Neuronal stem cell (in vitro differentiated cells): Measurements from ENCODE around the gene LHFPL2.

ENCODE experiments used
- DNase-seq: peaks from one replicate; pipeline ENCODE4 v3.0.0-alpha.2; 2013; ENCODE audit warnings: low spot score
- H2AFZ ChIP-seq: one replicate; pipeline ENCODE4 v1.6.1; 2013; ENCODE audit warnings: mild to moderate bottlenecking, low read length, inconsistent platforms
- H2AK5ac ChIP-seq: 2 replicates; pipeline ENCODE4 v1.6.1; 2013; ENCODE audit warnings: low read depth, mild to moderate bottlenecking, inconsistent platforms, low read length, moderate library complexity, mixed read lengths
- H2BK120ac ChIP-seq: 2 replicates; pipeline ENCODE4 v1.6.1; 2013; ENCODE audit warnings: low read depth, mild to moderate bottlenecking, inconsistent platforms, low read length, moderate library complexity, mixed read lengths
- H2BK12ac ChIP-seq: one replicate; pipeline ENCODE4 v1.6.1; 2013; ENCODE audit warnings: low read length, inconsistent platforms
- H2BK15ac ChIP-seq: 2 replicates; pipeline ENCODE4 v1.6.1; 2013; ENCODE audit warnings: mild to moderate bottlenecking, low read length, inconsistent platforms, mixed read lengths
- H2BK5ac ChIP-seq: one replicate; pipeline ENCODE4 v1.6.1; 2013; ENCODE audit warnings: inconsistent platforms, mild to moderate bottlenecking, low read length, moderate library complexity
- H3K14ac ChIP-seq: one replicate; pipeline ENCODE4 v1.6.1; 2013; ENCODE audit warnings: low read length, inconsistent platforms
- H3K18ac ChIP-seq: 2 replicates; pipeline ENCODE4 v1.6.1; 2013; ENCODE audit warnings: low read length, inconsistent platforms
- H3K23ac ChIP-seq: 2 replicates; pipeline ENCODE4 v1.6.1; 2013; ENCODE audit warnings: low read depth, mild to moderate bottlenecking, mixed read lengths, low read length, inconsistent platforms; ENCODE audit not compliant: poor library complexity
- H3K27ac ChIP-seq: replicated peaks from 3 replicates; pipeline ENCODE4 v1.5.1; 2013; ENCODE audit warnings: low read length, inconsistent platforms
- H3K27me3 ChIP-seq, 3 experiments: 2 replicates each; pipeline ENCODE4 v1.6.1; 2013; ENCODE audit warnings: low read length in 3 of 3, mild to moderate bottlenecking in 2 of 3, inconsistent platforms in 1 of 3, low read depth in 1 of 3, mixed read lengths in 1 of 3, moderate library complexity in 1 of 3; ENCODE audit not compliant: control insufficient read depth in 3 of 3, insufficient read depth in 3 of 3
- H3K36me3 ChIP-seq, 2 donors: replicated peaks in 1 of 2; 2 replicates each; pipeline ENCODE4 v1.6.1; 2013; ENCODE audit warnings: low read length in 2 of 2; ENCODE audit not compliant: control insufficient read depth in 2 of 2, insufficient read depth in 2 of 2
- H3K4ac ChIP-seq: 2 replicates; pipeline ENCODE4 v1.6.1; 2013; ENCODE audit warnings: inconsistent platforms, mild to moderate bottlenecking, low read length, moderate library complexity
- H3K4me1 ChIP-seq, 2 donors: 1 replicate in 1 of 2; 2 replicates in 1 of 2; pipeline ENCODE4 v1.6.1; 2013; ENCODE audit warnings: low read length in 2 of 2, low read depth in 1 of 2; ENCODE audit not compliant: control insufficient read depth in 2 of 2, insufficient read depth in 1 of 2
- H3K4me2 ChIP-seq: one replicate; pipeline ENCODE4 v1.6.1; 2013; ENCODE audit warnings: mild to moderate bottlenecking, low read length, inconsistent platforms; ENCODE audit not compliant: insufficient read depth, poor library complexity, severe bottlenecking
- H3K4me3 ChIP-seq, 2 donors: 2 replicates each; pipeline ENCODE4 v1.5.1; 2013; ENCODE audit warnings: low read length in 2 of 2, mild to moderate bottlenecking in 2 of 2, inconsistent platforms in 1 of 2, moderate library complexity in 1 of 2
- H3K79me1 ChIP-seq: one replicate; pipeline ENCODE4 v1.6.1; 2013; ENCODE audit warnings: low read depth, mild to moderate bottlenecking, inconsistent platforms, low read length, moderate library complexity
- H3K9ac ChIP-seq: one replicate; pipeline ENCODE4 v1.6.1; 2013; ENCODE audit warnings: mild to moderate bottlenecking, low read depth, low read length, inconsistent platforms; ENCODE audit not compliant: poor library complexity
- H3K9me3 ChIP-seq, 2 donors: replicated peaks in 1 of 2; 2 replicates each; pipeline versions ENCODE3 to v1.6.1; 2013; ENCODE audit warnings: low read length in 2 of 2, mild to moderate bottlenecking in 2 of 2, inconsistent platforms in 1 of 2, low read depth in 1 of 2, mixed read lengths in 1 of 2, moderate library complexity in 1 of 2; ENCODE audit not compliant: control insufficient read depth in 2 of 2, insufficient read depth in 1 of 2
- H4K8ac ChIP-seq: one replicate; pipeline ENCODE4 v1.6.1; 2013; ENCODE audit warnings: low read depth, mild to moderate bottlenecking, inconsistent platforms, low read length, moderate library complexity
- H4K91ac ChIP-seq: one replicate; pipeline ENCODE4 v1.6.1; 2013; ENCODE audit warnings: low read length, low read depth, mild to moderate bottlenecking, inconsistent platforms; ENCODE audit not compliant: poor library complexity
- WGBS, 2 donors: extraction: QIAGEN DNeasy Blood & Tissue Kit; methylation state at CpG; one replicate each; pipeline ENCODE4 v1.1.7; 2013; ENCODE audit warnings: missing lambda C conversion rate in 2 of 2, mixed read lengths in 1 of 2; ENCODE audit not compliant: insufficient read length in 2 of 2, insufficient replicate concordance in 1 of 2; ENCODE audit errors: extremely low coverage in 2 of 2; 5-methylcytosine and 5-hydroxymethylcytosine counted together

The LHFPL2 gene

GRCh38 chr5:78509884-78510769, 138.4 kb downstream of the LHFPL2 start:
- no peak for DNase-seq
- H3K9me3 ChIP-seq = peaks cover 2% of the 10 kb centered on the region in 2 donors
- WGBS, 2 donors = no CpG with 5 or more reads among the region's 61 CpGs
- H3K4me1 ChIP-seq = peaks cover 9 to 30% of the 10 kb centered on the region in 2 donors
- H2BK120ac ChIP-seq = no peak overlapping the region
- H3K4ac ChIP-seq = no peak overlapping the region
- no peak overlapping the region for H2BK12ac ChIP-seq
- H2AFZ ChIP-seq = no peak overlapping the region
- peak overlapping the region; percentile 23 for H3K14ac ChIP-seq
- H3K36me3 ChIP-seq = no peaks in the 10 kb centered on the region
- H3K4me2 ChIP-seq = peak overlapping the region; percentile 51
- no peaks in the 10 kb centered on the region for H3K27me3 ChIP-seq
- peak overlapping the region; percentile 8 for H2BK15ac ChIP-seq
- peak overlapping the region; percentile 36 for H3K23ac ChIP-seq
- peak overlapping the region; percentile 50 for H3K9ac ChIP-seq
- peak overlapping the region in 1 of 2 donors; percentile 58 for H3K4me3 ChIP-seq
- no peak overlapping the region for H4K91ac ChIP-seq
- H3K27ac ChIP-seq = no peak overlapping the region
- H2AK5ac ChIP-seq = peak overlapping the region; percentile 76
- H4K8ac ChIP-seq = peak overlapping the region; percentile 56
- peak overlapping the region; percentile 46 for H3K18ac ChIP-seq
- peaks cover 1% of the 10 kb centered on the region for H3K79me1 ChIP-seq
- H2BK5ac ChIP-seq = no peak overlapping the region

- no CpG with 5 or more reads among the region's 18 CpGs for WGBS, 2 donors
- Histone ChIP-seq H3K23ac (peak overlapping the region; percentile 36), H4K91ac (no peak overlapping the region), H3K18ac (no peak overlapping the region), H2BK15ac (peak overlapping the region; percentile 8), H2AK5ac (peak overlapping the region; percentile 76), H3K4me3 (no peak overlapping the region), H3K9me3 (peaks cover 2% of the 10 kb centered on the region in 2 donors), H2AFZ (no peak overlapping the region), H3K27ac (no peak overlapping the region), H3K27me3 (no peaks in the 10 kb centered on the region), H3K4me2 (no peak overlapping the region), H3K36me3 (no peaks in the 10 kb centered on the region), H2BK12ac (no peak overlapping the region), H4K8ac (no peak overlapping the region), H2BK5ac (no peak overlapping the region), H2BK120ac (no peak overlapping the region), H3K4me1 (peaks cover 9 to 30% of the 10 kb centered on the region in 2 donors), H3K9ac (no peak overlapping the region), H3K4ac (no peak overlapping the region), H3K14ac (no peak overlapping the region), H3K79me1 (peaks cover 1% of the 10 kb centered on the region)
- DNase-seq = no peak
These were observed 139.3 kb downstream of the LHFPL2 start for GRCh38 chr5:78509145-78509865.

GRCh38 chr5:78508186-78508765, 140.3 kb downstream of the LHFPL2 start:
- Histone ChIP-seq H3K27me3 (no peaks in the 10 kb centered on the region), H3K14ac (no peak overlapping the region), H3K9ac (no peak overlapping the region), H3K4ac (no peak overlapping the region), H3K27ac (no peak overlapping the region), H2BK15ac (no peak overlapping the region), H3K4me2 (no peak overlapping the region), H3K79me1 (peaks cover 1% of the 10 kb centered on the region), H3K9me3 (no peaks in the 10 kb centered on the region), H3K36me3 (no peaks in the 10 kb centered on the region), H2BK12ac (no peak overlapping the region), H2BK120ac (no peak overlapping the region), H2AK5ac (no peak overlapping the region), H3K4me3 (no peak overlapping the region), H3K4me1 (peaks cover 9 to 30% of the 10 kb centered on the region in 2 donors), H3K18ac (no peak overlapping the region), H4K8ac (no peak overlapping the region), H4K91ac (no peak overlapping the region), H2AFZ (no peak overlapping the region), H3K23ac (no peak overlapping the region), H2BK5ac (no peak overlapping the region)
- no CpG with 5 or more reads among the region's 3 CpGs for WGBS, 2 donors
- DNase-seq = no peak

GRCh38 chr5:78507531-78507930, 141.0 kb downstream of the LHFPL2 start:
- peaks cover 1% of the 10 kb centered on the region for H3K79me1 ChIP-seq
- no peak overlapping the region for H2BK120ac ChIP-seq
- no peak overlapping the region for H2BK5ac ChIP-seq
- no peak for DNase-seq
- H3K4me2 ChIP-seq = no peak overlapping the region
- no CpG with 5 or more reads among the region's 2 CpGs for WGBS, 2 donors
- H3K18ac ChIP-seq = no peak overlapping the region
- H3K36me3 ChIP-seq = no peaks in the 10 kb centered on the region
- no peak overlapping the region for H4K8ac ChIP-seq
- no peak overlapping the region for H2BK12ac ChIP-seq
- H2AFZ ChIP-seq = no peak overlapping the region
- no peak overlapping the region for H2AK5ac ChIP-seq
- H3K27ac ChIP-seq = no peak overlapping the region
- H3K9me3 ChIP-seq = no peaks in the 10 kb centered on the region
- no peak overlapping the region for H3K9ac ChIP-seq
- no peak overlapping the region for H3K4ac ChIP-seq
- H3K4me3 ChIP-seq = no peak overlapping the region
- H2BK15ac ChIP-seq = no peak overlapping the region
- H4K91ac ChIP-seq = no peak overlapping the region
- H3K23ac ChIP-seq = no peak overlapping the region
- H3K4me1 ChIP-seq = peaks cover 9 to 30% of the 10 kb centered on the region in 2 donors
- no peak overlapping the region for H3K14ac ChIP-seq
- H3K27me3 ChIP-seq = no peaks in the 10 kb centered on the region
